Stimulated activated memory B cell treated with anti-CD40 and anti-IgM and Interleukin-4, amounts not matched to agents 10 μg/mL and 1 μg/mL and 100 μg/mL, for 72 hours (primary cell): ENCODE measurements around the gene UQCC2.

ENCODE experiments used
- ATAC-seq: fragments of 150-1000 bp; cut with Tn5 transposase; 2 replicates; pipeline ENCODE4 v1.10.0; 2021
- H3K27ac Mint-ChIP-seq: one replicate; pipeline ENCODE4 v1.8.0; 2022; ENCODE audit warnings: mild to moderate bottlenecking, mixed read lengths
- H3K27me3 Mint-ChIP-seq: one replicate; pipeline ENCODE4 v1.8.0; 2022; ENCODE audit warnings: mixed read lengths
- H3K36me3 Mint-ChIP-seq: one replicate; pipeline ENCODE4 v1.8.0; 2022; ENCODE audit warnings: mixed read lengths
- H3K4me1 Mint-ChIP-seq: one replicate; pipeline ENCODE4 v1.8.0; 2022; ENCODE audit warnings: mixed read lengths
- H3K4me3 Mint-ChIP-seq: one replicate; pipeline ENCODE4 v1.8.0; 2022; ENCODE audit warnings: mild to moderate bottlenecking, moderate library complexity, mixed read lengths
- H3K9me3 Mint-ChIP-seq: one replicate; pipeline ENCODE4 v1.8.0; 2022; ENCODE audit warnings: mixed read lengths

The UQCC2 gene

GRCh38 chr6:33673851-33674250 lies 37.6 kb downstream of the UQCC2 start:
- H3K36me3 Mint-ChIP-seq: peaks cover 62% of the 10 kb centered on the region
- no peak overlapping the region for H3K4me3 Mint-ChIP-seq
- no peak for ATAC-seq
- H3K27me3 Mint-ChIP-seq: no peaks in the 10 kb centered on the region
- peaks cover 24% of the 10 kb centered on the region for H3K4me1 Mint-ChIP-seq
- H3K9me3 Mint-ChIP-seq: no peaks in the 10 kb centered on the region
- H3K27ac Mint-ChIP-seq: peak overlapping the region; percentile 55

- H3K27ac Mint-ChIP-seq: peak overlapping the region; percentile 55
- ATAC-seq: peak; percentile 71
- H3K9me3 Mint-ChIP-seq: no peaks in the 10 kb centered on the region
- no peak overlapping the region for H3K4me3 Mint-ChIP-seq
- H3K27me3 Mint-ChIP-seq: no peaks in the 10 kb centered on the region
- peaks cover 62% of the 10 kb centered on the region for H3K36me3 Mint-ChIP-seq
- peaks cover 32% of the 10 kb centered on the region for H3K4me1 Mint-ChIP-seq
These were observed 38.7 kb downstream of the UQCC2 start for GRCh38 chr6:33672808-33673207.

- Mint-ChIP-seq H3K4me1 (peaks cover 32% of the 10 kb centered on the region), H3K27ac (no peak overlapping the region), H3K36me3 (peaks cover 61% of the 10 kb centered on the region), H3K9me3 (no peaks in the 10 kb centered on the region), H3K4me3 (no peak overlapping the region), H3K27me3 (no peaks in the 10 kb centered on the region)
- ATAC-seq: no peak
These were observed 39.8 kb downstream of the UQCC2 start for GRCh38 chr6:33671744-33672072.

- Mint-ChIP-seq H3K9me3 (no peaks in the 10 kb centered on the region), H3K36me3 (peaks cover 61% of the 10 kb centered on the region), H3K4me1 (peaks cover 32% of the 10 kb centered on the region)
These were observed 40.3 kb downstream of the UQCC2 start for GRCh38 chr6:33670971-33671743.

GRCh38 chr6:33670086-33670660 lies 41.3 kb downstream of the UQCC2 start:
- no peak for ATAC-seq
- Mint-ChIP-seq H3K36me3 (peaks cover 65% of the 10 kb centered on the region), H3K4me3 (no peak overlapping the region), H3K27me3 (no peaks in the 10 kb centered on the region), H3K9me3 (no peaks in the 10 kb centered on the region), H3K4me1 (peaks cover 26% of the 10 kb centered on the region), H3K27ac (peak overlapping the region; percentile 21)

More at GRCh38 chr6:33670971-33671743, 40.3 kb downstream of the UQCC2 start:
- Mint-ChIP-seq H3K27ac (no peak overlapping the region), H3K27me3 (no peaks in the 10 kb centered on the region), H3K4me3 (no peak overlapping the region)
- ATAC-seq: no peak

GRCh38 chr6:33668914-33669313 lies 42.6 kb downstream of the UQCC2 start:
- Mint-ChIP-seq H3K4me1 (peaks cover 20% of the 10 kb centered on the region), H3K27me3 (no peaks in the 10 kb centered on the region), H3K36me3 (peaks cover 62% of the 10 kb centered on the region), H3K4me3 (no peak overlapping the region), H3K9me3 (no peaks in the 10 kb centered on the region), H3K27ac (peak overlapping the region; percentile 21)
- ATAC-seq: peak; percentile 80

- Mint-ChIP-seq H3K9me3 (no peaks in the 10 kb centered on the region), H3K27ac (peak overlapping the region; percentile 21), H3K4me1 (peaks cover 17% of the 10 kb centered on the region), H3K27me3 (no peaks in the 10 kb centered on the region), H3K4me3 (no peak overlapping the region), H3K36me3 (peaks cover 62% of the 10 kb centered on the region)
- ATAC-seq: no peak
These were observed 43.2 kb downstream of the UQCC2 start for GRCh38 chr6:33668328-33668727.

- H3K36me3 Mint-ChIP-seq: peaks cover 59% of the 10 kb centered on the region
- peak overlapping the region; percentile 21 for H3K27ac Mint-ChIP-seq
- ATAC-seq: no peak
- no peaks in the 10 kb centered on the region for H3K9me3 Mint-ChIP-seq
- no peak overlapping the region for H3K4me3 Mint-ChIP-seq
- H3K27me3 Mint-ChIP-seq: no peaks in the 10 kb centered on the region
- peaks cover 11% of the 10 kb centered on the region for H3K4me1 Mint-ChIP-seq
These were observed 43.7 kb downstream of the UQCC2 start for GRCh38 chr6:33667776-33668175.

GRCh38 chr6:33667072-33667471 lies 44.4 kb downstream of the UQCC2 start:
- Mint-ChIP-seq H3K4me1 (peaks cover 10% of the 10 kb centered on the region), H3K36me3 (peaks cover 57% of the 10 kb centered on the region), H3K9me3 (no peaks in the 10 kb centered on the region), H3K27ac (no peak overlapping the region), H3K4me3 (no peak overlapping the region), H3K27me3 (no peaks in the 10 kb centered on the region)
- no peak for ATAC-seq

GRCh38 chr6:33665957-33666356 lies 45.5 kb downstream of the UQCC2 start:
- H3K36me3 Mint-ChIP-seq: peaks cover 52% of the 10 kb centered on the region

GRCh38 chr6:33664506-33665057 lies 46.9 kb downstream of the UQCC2 start:
- Mint-ChIP-seq H3K27ac (no peak overlapping the region), H3K4me1 (peaks cover 10% of the 10 kb centered on the region)
- ATAC-seq: no peak

More at GRCh38 chr6:33665957-33666356, 45.5 kb downstream of the UQCC2 start:
- Mint-ChIP-seq H3K9me3 (no peaks in the 10 kb centered on the region), H3K4me1 (peaks cover 10% of the 10 kb centered on the region), H3K27ac (no peak overlapping the region), H3K27me3 (no peaks in the 10 kb centered on the region), H3K4me3 (no peak overlapping the region)
- no peak for ATAC-seq

GRCh38 chr6:33663727-33664449 lies 47.6 kb downstream of the UQCC2 start:
- no peak overlapping the region for H3K27ac Mint-ChIP-seq
- no peak overlapping the region for H3K4me3 Mint-ChIP-seq
- H3K36me3 Mint-ChIP-seq: peaks cover 56% of the 10 kb centered on the region
- H3K9me3 Mint-ChIP-seq: no peaks in the 10 kb centered on the region
- peaks cover 8% of the 10 kb centered on the region for H3K4me1 Mint-ChIP-seq
- ATAC-seq: no peak
- H3K27me3 Mint-ChIP-seq: no peaks in the 10 kb centered on the region

More at GRCh38 chr6:33664506-33665057, 46.9 kb downstream of the UQCC2 start:
- peaks cover 56% of the 10 kb centered on the region for H3K36me3 Mint-ChIP-seq
- no peaks in the 10 kb centered on the region for H3K9me3 Mint-ChIP-seq
- no peaks in the 10 kb centered on the region for H3K27me3 Mint-ChIP-seq
- no peak overlapping the region for H3K4me3 Mint-ChIP-seq

- no peak overlapping the region for H3K27ac Mint-ChIP-seq
- H3K4me1 Mint-ChIP-seq: no peaks in the 10 kb centered on the region
- H3K27me3 Mint-ChIP-seq: no peaks in the 10 kb centered on the region
- H3K4me3 Mint-ChIP-seq: no peak overlapping the region
- no peak for ATAC-seq
- peaks cover 49% of the 10 kb centered on the region for H3K36me3 Mint-ChIP-seq
- H3K9me3 Mint-ChIP-seq: no peaks in the 10 kb centered on the region
These were observed 48.5 kb downstream of the UQCC2 start for GRCh38 chr6:33663028-33663427.

- Mint-ChIP-seq H3K36me3 (peaks cover 52% of the 10 kb centered on the region), H3K27ac (peak overlapping the region; percentile 24), H3K4me1 (no peaks in the 10 kb centered on the region), H3K27me3 (no peaks in the 10 kb centered on the region), H3K4me3 (no peak overlapping the region), H3K9me3 (no peaks in the 10 kb centered on the region)
- no peak for ATAC-seq
These were observed 49.2 kb downstream of the UQCC2 start for GRCh38 chr6:33662318-33662717.

- H3K36me3 Mint-ChIP-seq: peaks cover 51% of the 10 kb centered on the region
- no peaks in the 10 kb centered on the region for H3K9me3 Mint-ChIP-seq
- no peak for ATAC-seq
- H3K4me1 Mint-ChIP-seq: no peaks in the 10 kb centered on the region
- no peak overlapping the region for H3K4me3 Mint-ChIP-seq
- no peaks in the 10 kb centered on the region for H3K27me3 Mint-ChIP-seq
- peak overlapping the region; percentile 24 for H3K27ac Mint-ChIP-seq
These were observed 50.2 kb downstream of the UQCC2 start for GRCh38 chr6:33661106-33661838.
